ENCODE results near the gene KPNB1. TPM values are rescaled to one million over a fixed set of nuclear protein-coding genes. Genes with fewer than 3 reads are reported as not detected.

KPNB1 gene
- total and polyA plus RNA-seq, 2 of the 8 experiments (the other 6 are each of a cell fraction or from before 2014, with no cell fraction given): 171 to 625 TPM

DNA sequence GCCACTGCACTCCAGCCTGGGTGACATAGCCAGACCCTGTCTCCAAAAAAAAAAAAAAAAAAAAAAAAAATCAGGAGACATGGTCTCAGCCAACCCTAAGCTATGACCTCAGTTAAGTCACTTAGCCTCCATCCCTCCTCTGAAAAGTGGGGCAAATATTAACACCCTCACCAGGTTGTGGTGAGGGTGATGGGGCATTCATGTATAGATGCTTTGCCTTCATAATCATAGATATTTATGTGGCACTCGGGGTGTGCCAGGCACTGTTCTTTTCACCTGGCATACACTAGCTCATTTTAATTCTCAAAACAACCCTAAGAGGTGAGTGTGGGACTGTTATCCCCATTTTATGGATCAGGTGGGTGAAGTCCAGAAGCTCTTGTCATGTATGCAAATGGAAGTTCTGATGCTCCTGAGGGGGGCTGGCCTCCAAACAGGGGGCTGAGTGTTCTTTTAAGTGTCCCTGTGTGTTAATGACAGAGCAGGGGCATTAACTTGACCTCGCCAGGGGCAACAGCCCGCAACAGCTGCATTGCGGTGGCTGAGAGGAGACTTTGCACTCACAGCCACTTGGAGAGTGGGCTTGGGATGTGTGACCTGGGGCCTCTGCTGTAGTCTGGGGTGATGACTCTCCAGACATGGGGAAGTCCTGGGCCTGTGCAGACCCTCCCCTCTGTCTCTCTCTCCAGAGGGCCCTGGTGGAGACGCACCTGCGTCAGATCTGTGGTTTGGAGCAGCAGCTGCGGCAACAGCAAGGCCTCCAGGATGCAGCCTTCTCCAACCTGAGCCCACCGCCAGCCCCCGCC, 48.4 kb downstream of the KPNB1 start (continued):
- TF ChIP-seq RXRA (IDR thresholded peaks at IDR 0.05; ENCODE audit: insufficient read depth, low read depth, low read length) (no peak), RNF2 (IDR thresholded peaks at IDR 0.05; ENCODE audit: borderline replicate concordance, low read depth, low read length, missing control alignments, poor library complexity, severe bottlenecking) (no peak), KDM1A (IDR thresholded peaks at IDR 0.05; ENCODE audit: borderline replicate concordance, low read length) (no peak), ATF2 (IDR thresholded peaks at IDR 0.05; ENCODE audit: low read length) (no peak)
